ENCODE measurements around the gene FBXO27. TPM values are rescaled to one million over a fixed set of nuclear protein-coding genes. Genes with fewer than 3 reads are reported as not detected.

Gene FBXO27
- total RNA-seq, 1 experiment from 2014 or later, result 0.45 TPM

- CTCF ChIA-PET, result no interaction called here
Measured at GRCh38 chr19:39046037-39046821, 13.9 kb upstream of the FBXO27 start.

GRCh38 chr19:39045506-39045905 is 13.2 kb upstream of the FBXO27 start:
- no peak for TF ChIP-seq EZH2 (IDR thresholded peaks at IDR 0.05; ENCODE audit: borderline replicate concordance, low read depth, low read length, poor library complexity, severe bottlenecking)
- TF ChIP-seq CTCF (conservative IDR thresholded peaks at IDR 0.05; ENCODE audit: low read depth, low read length), result no peak
- Histone ChIP-seq H3K27me3 (replicated peaks; ENCODE audit: insufficient read depth, low read depth, low read length, poor library complexity) (no peaks in the 10 kb centered on the region), H3K9me3 (ENCODE audit: low read depth, low read length, poor library complexity, severe bottlenecking) (no peaks in the 10 kb centered on the region), H3K4me1 (ENCODE audit: insufficient read depth, low read length, poor library complexity, severe bottlenecking) (peaks cover 4% of the 10 kb centered on the region), H3K27ac (ENCODE audit: low read depth, low read length, poor library complexity, severe bottlenecking) (no peak overlapping the region), H3K36me3 (ENCODE audit: insufficient read depth, low read length, poor library complexity, severe bottlenecking) (no peaks in the 10 kb centered on the region), H3K4me3 (ENCODE audit: low read depth, low read length, poor library complexity, severe bottlenecking) (no peak overlapping the region)
- intact Hi-C loops (cut with micrococcal nuclease; ENCODE audit: unreplicated experiment), result no loop called here
- ChIA-PET POLR2A (ENCODE audit: low non-redundant PET) (no interaction called here), CTCF (no interaction called here)
- BruUV-seq (replicated peaks), result no TSS peak
- DNase-seq (ENCODE audit: low spot score), result no peak

More at GRCh38 chr19:39046037-39046821, 13.9 kb upstream of the FBXO27 start:
- peaks cover 4% of the 10 kb centered on the region for H3K4me1 ChIP-seq (ENCODE audit: insufficient read depth, low read length, poor library complexity, severe bottlenecking)
- no peaks in the 10 kb centered on the region for H3K27me3 ChIP-seq (replicated peaks; ENCODE audit: insufficient read depth, low read depth, low read length, poor library complexity)
- H3K27ac ChIP-seq (ENCODE audit: low read depth, low read length, poor library complexity, severe bottlenecking), result no peak overlapping the region
- no TSS peak for BruUV-seq (replicated peaks)
- POLR2A ChIA-PET (ENCODE audit: low non-redundant PET), result no interaction called here
- TF ChIP-seq EZH2 (IDR thresholded peaks at IDR 0.05; ENCODE audit: borderline replicate concordance, low read depth, low read length, poor library complexity, severe bottlenecking) (no peak), CTCF (conservative IDR thresholded peaks at IDR 0.05; ENCODE audit: low read depth, low read length) (no peak)
- H3K36me3 ChIP-seq (ENCODE audit: insufficient read depth, low read length, poor library complexity, severe bottlenecking), result no peaks in the 10 kb centered on the region
- DNase-seq (ENCODE audit: low spot score), result peak; percentile 82
- H3K9me3 ChIP-seq (ENCODE audit: low read depth, low read length, poor library complexity, severe bottlenecking), result no peaks in the 10 kb centered on the region
- intact Hi-C loops (cut with micrococcal nuclease; ENCODE audit: unreplicated experiment), result no loop called here
- H3K4me3 ChIP-seq (ENCODE audit: low read depth, low read length, poor library complexity, severe bottlenecking), result no peak overlapping the region

GRCh38 chr19:39038098-39038497 is 5.7 kb upstream of the FBXO27 start:
- H3K36me3 ChIP-seq (ENCODE audit: insufficient read depth, low read length, poor library complexity, severe bottlenecking), result no peaks in the 10 kb centered on the region
- peak; percentile 86 for DNase-seq (ENCODE audit: low spot score)
- TF ChIP-seq EZH2 (IDR thresholded peaks at IDR 0.05; ENCODE audit: borderline replicate concordance, low read depth, low read length, poor library complexity, severe bottlenecking) (no peak), CTCF (conservative IDR thresholded peaks at IDR 0.05; ENCODE audit: low read depth, low read length) (0 out of 2 replicates have a peak, but pooled peaks have one; percentile 22)
- no peak overlapping the region for H3K27ac ChIP-seq (ENCODE audit: low read depth, low read length, poor library complexity, severe bottlenecking)
- intact Hi-C loops (cut with micrococcal nuclease; ENCODE audit: unreplicated experiment), result no loop called here
- H3K9me3 ChIP-seq (ENCODE audit: low read depth, low read length, poor library complexity, severe bottlenecking), result no peaks in the 10 kb centered on the region
- H3K4me1 ChIP-seq (ENCODE audit: insufficient read depth, low read length, poor library complexity, severe bottlenecking), result peaks cover 11% of the 10 kb centered on the region
- CTCF ChIA-PET, result interaction anchor here (0.6 kb wide), 1 partner anchor 108 kb away, joined by 4 read pairs; the partner anchor contains the start of genes MRPS12 and SARS2
- POLR2A ChIA-PET (ENCODE audit: low non-redundant PET), result no interaction called here
- no peaks in the 10 kb centered on the region for H3K27me3 ChIP-seq (replicated peaks; ENCODE audit: insufficient read depth, low read depth, low read length, poor library complexity)
- no TSS peak for BruUV-seq (replicated peaks)
- H3K4me3 ChIP-seq (ENCODE audit: low read depth, low read length, poor library complexity, severe bottlenecking), result peak overlapping the region; percentile 34
